Stimulated activated CD4-positive, alpha-beta T cell treated with anti-CD3 and anti-CD28 coated beads, Interleukin-1b, Interleukin-23, amount 100 ng/mL, for 1 hour (primary cell): ENCODE results near the gene AGBL2.
A peak's percentile ranks its signal among the peaks of the same experiment; 100 is the strongest.
"Not testable (repeated sequence)": the region's sequence is repeated elsewhere in the genome, so short reads cannot be mapped to it uniquely, and the experiment has no call there.

ENCODE experiments used
- DNase-seq, 2 donors: peaks; one replicate each; pipeline ENCODE4 v3.0.0-alpha.2; 2020; ENCODE audit warnings: low read depth in 2 of 2

Gene AGBL2

GRCh38 chr11:47715082-47715669 lies at the start of gene AGBL2:
Gene AGBL2, minus strand, starts transcription at chr11:47715369. Its CDS starts 719 bp downstream, at chr11:47714650.
- DNase-seq: peak; percentile 49 to 60

GRCh38 chr11:47759291-47759690 lies 44.1 kb upstream of the AGBL2 start:
- not testable (repeated sequence) for DNase-seq

GRCh38 chr11:47756208-47756607 lies 41.0 kb upstream of the AGBL2 start:
- no peak for DNase-seq

- DNase-seq: no peak
These were observed 35.6 kb upstream of the AGBL2 start for GRCh38 chr11:47750725-47751124.

GRCh38 chr11:47742494-47742893 lies 27.3 kb upstream of the AGBL2 start:
- DNase-seq: not testable (repeated sequence)

GRCh38 chr11:47737817-47738216 lies 22.6 kb upstream of the AGBL2 start:
- not testable (repeated sequence) for DNase-seq

- no peak for DNase-seq
These were observed 17.1 kb upstream of the AGBL2 start for GRCh38 chr11:47732271-47732670.

- no peak for DNase-seq
These were observed 16.3 kb upstream of the AGBL2 start for GRCh38 chr11:47731475-47731874.

GRCh38 chr11:47726878-47727514 lies 11.8 kb upstream of the AGBL2 start:
- no peak for DNase-seq

- DNase-seq: no peak
These were observed 10.9 kb upstream of the AGBL2 start for GRCh38 chr11:47726118-47726442.

- no peak for DNase-seq
These were observed 10.4 kb upstream of the AGBL2 start for GRCh38 chr11:47725442-47726117.

GRCh38 chr11:47724041-47724729 lies 9.0 kb upstream of the AGBL2 start:
- DNase-seq: no peak

GRCh38 chr11:47723041-47723440 lies 7.9 kb upstream of the AGBL2 start:
- no peak for DNase-seq

GRCh38 chr11:47720651-47721050 lies 5.5 kb upstream of the AGBL2 start:
- DNase-seq: no peak

GRCh38 chr11:47716692-47717091 lies 1.5 kb upstream of the AGBL2 start:
- DNase-seq: no peak

- no peak for DNase-seq
These were observed 551 bp downstream of the AGBL2 start for GRCh38 chr11:47714554-47715081.

GRCh38 chr11:47711816-47712215 lies 3.4 kb downstream of the AGBL2 start:
- DNase-seq: no peak

- no peak for DNase-seq
These were observed 3.9 kb downstream of the AGBL2 start for GRCh38 chr11:47711225-47711624.

- not testable (repeated sequence) for DNase-seq
These were observed 7.8 kb downstream of the AGBL2 start for GRCh38 chr11:47707275-47707786.

GRCh38 chr11:47705721-47706120 lies 9.4 kb downstream of the AGBL2 start:
- no peak for DNase-seq

- DNase-seq: no peak
These were observed 23.2 kb downstream of the AGBL2 start for GRCh38 chr11:47691979-47692378.

- DNase-seq: no peak
These were observed 25.7 kb downstream of the AGBL2 start for GRCh38 chr11:47689480-47689879.
